NCI-H1417 (cell line): ENCODE measurements around the gene PRDM2.

Experiments
- DNase-seq, 3 experiments: peaks; one replicate each; lab custom pipeline; 2025; lab: John Stamatoyannopoulos, UW

PRDM2 gene

DNA sequence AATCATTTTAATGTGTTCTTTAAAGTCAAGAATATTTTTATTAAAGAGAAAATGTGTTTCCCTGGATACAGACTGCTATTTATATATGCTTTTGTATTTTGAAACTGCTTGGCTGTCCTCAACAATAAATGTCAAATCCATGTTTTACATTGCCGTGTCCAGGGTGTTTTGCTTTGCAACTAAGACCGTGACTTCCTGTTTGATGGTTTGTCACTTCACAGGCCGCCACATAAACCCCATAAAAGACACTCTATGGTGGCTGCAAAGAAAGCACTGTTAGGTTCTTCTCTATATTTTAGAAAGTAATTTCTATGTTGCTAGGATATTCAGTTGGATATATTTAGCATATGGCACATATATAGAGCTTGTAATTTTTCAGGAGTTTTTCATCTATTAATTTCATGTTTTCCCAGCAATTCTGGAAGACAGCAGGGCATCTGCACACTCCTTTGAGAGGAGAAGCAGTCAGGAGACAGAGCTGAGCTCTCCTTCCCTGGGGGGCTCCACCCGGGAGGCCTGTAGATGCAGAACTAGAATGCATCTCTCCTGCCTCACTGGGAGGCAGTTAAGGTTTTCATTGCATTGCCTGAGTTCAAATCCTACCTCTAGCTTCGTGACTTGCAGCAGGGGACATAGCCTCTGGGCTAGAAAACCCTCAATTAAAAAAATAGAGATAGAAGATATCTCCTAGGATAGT, 33.1 kb downstream of the PRDM2 start:
- DNase-seq = no peak

DNA sequence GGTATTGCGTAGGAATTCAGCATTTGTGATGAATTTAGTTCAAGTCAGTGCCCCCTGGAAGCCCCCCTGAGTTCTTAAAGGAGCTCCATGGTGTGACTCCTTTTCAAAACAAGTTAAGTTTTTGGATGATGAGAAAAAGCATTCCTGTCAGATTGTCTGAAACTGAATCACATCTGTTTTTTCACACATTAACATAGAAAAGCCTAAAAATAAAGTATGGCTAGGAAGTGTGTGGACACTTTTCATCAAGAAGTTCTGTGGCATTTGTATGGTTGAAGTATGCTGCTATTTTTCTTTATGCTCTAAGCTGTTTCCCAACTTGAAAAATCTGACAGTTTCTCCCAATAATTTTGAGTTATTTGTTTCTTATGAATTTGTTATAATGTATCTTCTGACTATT, 33.7 kb downstream of the PRDM2 start:
- no peak for DNase-seq

GRCh38 chr1:13735168-13735930, 35.4 kb downstream of the PRDM2 start:
- DNase-seq = no peak

GRCh38 chr1:13737398-13737797, 37.4 kb downstream of the PRDM2 start:
- DNase-seq = peak; percentile 17 to 84 (median 22)

GRCh38 chr1:13746342-13746741, 46.4 kb downstream of the PRDM2 start:
- DNase-seq = no peak

DNA sequence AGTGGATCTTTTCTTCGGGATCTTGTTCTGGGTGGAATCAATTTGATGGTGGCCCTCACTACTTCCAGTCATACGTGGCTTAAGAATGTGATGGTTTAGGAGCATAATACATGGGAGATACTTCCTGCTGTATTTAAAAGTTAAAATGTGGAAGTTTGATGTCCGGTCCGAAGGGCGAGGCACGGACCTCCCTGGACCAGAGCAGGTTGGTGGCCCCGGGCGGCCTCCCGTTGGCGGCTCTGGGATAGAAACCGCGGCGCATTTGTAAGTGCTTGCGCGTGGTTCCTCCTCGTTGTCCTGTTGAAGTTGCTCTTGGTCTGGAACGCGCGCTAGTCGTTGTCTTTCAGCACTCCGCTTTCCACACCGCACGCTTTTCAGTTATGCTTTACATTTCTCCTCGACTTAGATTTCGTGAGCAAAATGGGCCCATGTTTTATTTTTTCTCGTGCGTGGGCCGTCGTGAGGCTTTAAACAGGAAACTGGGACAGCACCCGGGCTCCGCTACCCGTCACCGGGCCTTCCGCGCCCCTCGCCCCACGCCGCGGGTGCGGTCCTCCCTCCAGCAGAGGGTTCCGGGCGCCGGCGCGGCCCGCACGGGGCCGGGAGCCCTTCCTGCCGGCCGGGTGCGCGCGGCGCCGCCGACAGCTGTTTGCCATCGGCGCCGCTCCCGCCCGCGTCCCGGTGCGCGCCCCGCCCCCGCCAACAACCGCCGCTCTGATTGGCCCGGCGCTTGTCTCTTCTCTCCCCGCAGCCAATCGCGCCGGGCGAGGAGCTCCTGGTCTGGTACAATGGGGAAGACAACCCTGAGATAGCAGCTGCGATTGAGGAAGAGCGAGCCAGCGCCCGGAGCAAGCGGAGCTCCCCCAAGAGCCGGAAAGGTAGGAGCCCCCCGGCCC, 48.9 kb downstream of the PRDM2 start:
- peak; percentile 93 to 97 (median 94) for DNase-seq

DNA sequence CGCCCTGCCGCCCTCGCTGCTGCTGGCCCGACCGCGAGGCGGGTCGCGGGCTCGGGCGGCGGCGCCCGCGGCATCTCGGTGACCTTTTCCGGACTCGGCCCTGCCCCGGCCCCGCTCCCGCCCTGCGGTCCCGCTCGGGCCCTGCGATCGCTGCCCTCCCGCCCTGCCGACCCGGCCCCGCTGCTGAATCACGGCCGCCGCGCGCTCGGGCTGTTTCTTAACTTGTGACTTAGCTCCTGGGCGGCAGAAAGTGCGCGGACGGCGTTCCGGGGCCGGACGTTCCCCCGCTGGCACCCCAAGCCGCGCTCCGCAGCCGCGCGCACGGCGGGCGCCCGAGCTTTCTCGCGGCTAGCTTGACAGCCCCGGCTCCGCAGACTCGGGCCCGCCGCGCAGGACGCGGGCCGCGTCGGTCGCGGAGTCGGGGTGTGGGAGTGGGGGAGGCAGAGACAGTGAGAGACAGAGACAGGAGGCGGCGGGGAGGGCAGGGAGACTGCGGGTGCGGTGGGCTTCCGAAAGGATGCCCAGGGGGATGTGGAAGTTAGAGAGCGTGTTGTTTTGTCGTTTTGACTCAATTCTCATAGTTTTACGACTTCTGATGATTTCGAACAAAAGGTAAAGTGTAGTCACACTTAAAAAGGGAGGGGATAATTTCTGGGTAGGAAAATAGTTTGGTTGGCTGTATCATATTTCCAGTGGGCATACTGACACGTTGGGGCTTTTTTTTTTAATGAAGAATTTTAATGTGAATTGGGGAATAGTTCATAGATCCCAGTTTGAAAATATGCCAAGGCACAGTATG, 49.8 kb downstream of the PRDM2 start:
- DNase-seq = peak; percentile 39 to 82 (median 72)

- no peak for DNase-seq
Observed at GRCh38 chr1:13751458-13751871, 51.5 kb downstream of the PRDM2 start.

- DNase-seq = no peak
Observed at GRCh38 chr1:13751985-13752384, 52.0 kb downstream of the PRDM2 start.

- no peak for DNase-seq
Observed at GRCh38 chr1:13752852-13753251, 52.9 kb downstream of the PRDM2 start.

GRCh38 chr1:13753636-13754402, 53.8 kb downstream of the PRDM2 start:
- DNase-seq = no peak

DNA sequence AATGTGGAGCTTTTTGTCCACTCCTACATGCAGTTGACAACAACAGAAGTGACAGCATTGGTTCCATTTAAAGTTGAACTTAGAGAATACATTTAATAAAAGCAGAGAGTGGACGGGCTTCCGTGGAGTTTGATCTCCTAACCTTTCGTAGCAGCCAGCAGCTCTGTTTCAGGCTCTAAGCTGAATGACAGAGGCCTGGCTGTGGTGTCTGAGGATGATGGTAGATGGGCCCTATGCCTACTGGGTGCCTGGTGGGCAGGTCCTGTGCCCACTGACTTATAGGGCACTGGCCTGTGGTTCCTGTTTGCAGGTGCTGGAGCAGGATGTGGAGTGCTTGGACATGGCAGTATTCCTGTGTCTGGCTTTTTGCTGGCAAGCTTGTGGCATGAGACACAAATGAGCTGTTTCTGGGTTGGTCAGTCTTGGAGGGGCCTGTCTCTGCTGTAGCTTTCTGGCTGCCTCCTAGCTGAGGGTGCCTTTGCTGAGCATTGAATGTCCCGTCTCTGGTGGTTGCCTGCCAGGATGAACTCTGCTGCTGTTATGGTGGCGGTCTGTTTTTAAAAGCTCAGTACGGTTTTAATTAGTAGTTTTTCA, 54.6 kb downstream of the PRDM2 start:
- no peak for DNase-seq

- peak; percentile 6 to 48 (median 10) for DNase-seq
Observed at GRCh38 chr1:13756557-13757315, 56.7 kb downstream of the PRDM2 start.

DNA sequence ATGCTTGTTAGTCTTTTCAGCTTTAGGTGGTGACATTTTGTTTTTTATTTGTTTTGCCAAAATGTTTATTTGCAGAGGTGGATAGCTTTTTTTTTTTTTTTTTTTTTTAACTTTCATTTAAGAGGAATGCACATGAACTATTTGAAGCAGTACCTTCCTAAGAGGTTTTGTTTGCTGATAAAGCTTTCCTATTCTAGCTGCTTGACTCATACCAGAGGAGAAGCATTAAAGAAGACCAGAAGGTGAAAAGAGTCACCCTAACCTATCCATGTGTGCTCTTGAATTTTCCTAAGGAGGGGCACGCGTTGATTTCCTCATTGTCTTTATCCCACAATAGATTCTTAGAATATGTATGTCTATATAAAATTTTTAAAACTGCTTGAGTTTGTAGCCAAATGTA, 57.7 kb downstream of the PRDM2 start:
- peak in 1 of 3 experiments; percentile 22 for DNase-seq

GRCh38 chr1:13759072-13759471, 59.1 kb downstream of the PRDM2 start:
- no peak for DNase-seq

DNA sequence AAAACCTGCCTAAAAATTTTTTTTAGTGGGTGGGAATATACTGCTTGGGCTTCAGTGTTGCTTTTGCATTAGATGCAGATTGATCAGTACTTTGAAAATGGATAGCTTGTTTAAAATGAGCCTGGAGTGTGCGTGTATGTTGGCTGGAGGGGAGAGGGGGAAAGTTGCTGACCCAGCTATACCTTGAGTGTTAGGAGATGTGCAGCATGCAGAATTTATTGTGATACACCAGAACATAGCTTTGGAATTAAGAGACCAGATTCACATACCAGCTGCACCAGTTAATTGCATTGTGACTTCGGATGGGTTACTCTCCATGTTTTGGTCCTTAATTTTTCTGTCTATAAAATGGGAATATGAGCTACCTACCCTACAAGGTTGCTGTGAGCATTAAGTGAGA, 60.4 kb downstream of the PRDM2 start:
- DNase-seq = no peak

- DNase-seq = peak in 1 of 3 experiments; percentile 11
Observed at GRCh38 chr1:13760921-13761320, 60.9 kb downstream of the PRDM2 start.

DNA sequence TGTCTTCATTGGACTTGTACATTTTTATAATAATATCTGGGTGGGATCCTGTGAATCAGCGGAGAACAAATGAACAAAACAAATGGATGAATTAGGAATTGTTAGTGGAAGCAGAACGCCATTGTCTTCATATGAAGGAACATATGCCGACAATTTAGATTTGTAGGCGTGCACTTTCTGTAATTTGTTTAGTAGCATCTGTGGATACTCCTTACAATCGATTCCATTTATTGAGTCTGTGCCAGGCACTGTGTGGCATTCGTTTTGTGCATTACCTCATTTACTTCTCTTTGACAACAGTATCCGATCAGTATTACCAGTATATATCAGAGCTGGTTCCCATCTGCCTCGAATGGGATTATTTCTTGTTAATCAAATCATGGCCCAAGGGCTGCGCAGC, 61.9 kb downstream of the PRDM2 start:
- DNase-seq = no peak

GRCh38 chr1:13762642-13763041, 62.7 kb downstream of the PRDM2 start:
- DNase-seq = no peak

GRCh38 chr1:13763222-13763621, 63.2 kb downstream of the PRDM2 start:
- no peak for DNase-seq
